Heart left ventricle (tissue), 13 donors: Measurements from ENCODE around the gene C1orf105.

Source experiments
- POLR2A ChIP-seq, 2 donors: fragments of 450-650 bp; IDR thresholded peaks; one replicate each; pipeline ENCODE4 v1.6.1; 2017; ENCODE audit warnings: antibody characterized with exemption in 2 of 2, mild to moderate bottlenecking in 2 of 2, moderate library complexity in 2 of 2
- TF ChIP-seq, protein P1 (sequence below), 12 donors: fragments of 200-600 bp; sonication (generic) in 4 of 12; IDR thresholded peaks; one replicate each; pipeline versions ENCODE4 v1.5.0 to v1.8.0; 2018 to 2022; ENCODE audit warnings: antibody characterized with exemption in 12 of 12, mild to moderate bottlenecking in 5 of 12
- donor health status: ischemic (EF 13 %, LVEDD 7.1; RV severe dilation, severe dysfunction).
- donor health status: DM: no; HTN: yes; CAD: no.
- donor health status: DM: no; HTN: no; CAD: no.
- donor health status: ischemic (EF 25% LVEDD 6.9; RV normal size, moderate dysfunction).
- donor health status: ischemic (EF 25% LVEDD 5.7; RV mildly dilated, moderate dysfunction).
- donor health status: ischemic (EF 35%, LVEDD 5.7; RV mildly dilated, moderate dysfunction).
- donor health status: nonischemic (EF 11% LVEDD 7.7; RV severe dilation, severe dysfunction).
- donor health status: DM: yes; HTN: yes; CAD: no.
- donor health status: PGD.
- donor health status: ischemic (EF 29% LVEDD 5.4; RV normal size, mild dysfunction).
- donor health status: nonischemic (EF 23%, LVEDD 6.1; RV moderate dilation, normal function).

DNA sequence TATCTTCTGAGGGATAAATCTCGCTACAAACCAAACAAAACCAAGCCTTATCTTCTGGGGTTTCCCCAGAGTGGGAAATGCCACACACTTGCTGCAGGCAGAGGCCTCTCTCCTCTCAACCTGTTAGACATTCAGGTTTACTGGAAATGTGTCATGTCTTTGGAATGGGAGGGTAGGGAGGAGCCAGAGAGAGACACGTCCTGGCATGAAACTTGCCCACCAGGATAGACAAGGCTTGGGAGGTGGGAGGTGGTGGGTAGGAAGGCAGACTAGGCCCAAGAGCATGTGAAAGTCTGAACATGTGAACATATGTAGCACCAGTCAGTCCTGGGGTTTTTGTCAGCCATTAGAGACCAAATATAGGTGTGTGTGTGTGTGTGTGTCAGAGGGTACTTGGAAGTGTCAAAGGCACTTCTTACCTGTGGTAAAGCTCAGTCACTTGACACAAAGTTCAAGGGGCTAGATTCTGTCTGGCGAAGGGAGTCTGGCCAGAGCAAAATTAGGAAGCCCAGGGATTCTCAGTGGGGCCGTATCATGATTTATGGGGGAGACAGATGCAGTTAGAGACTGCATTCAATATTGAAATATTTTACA lies 55.8 kb downstream of the C1orf105 start:
- TF ChIP-seq, protein P1, sequence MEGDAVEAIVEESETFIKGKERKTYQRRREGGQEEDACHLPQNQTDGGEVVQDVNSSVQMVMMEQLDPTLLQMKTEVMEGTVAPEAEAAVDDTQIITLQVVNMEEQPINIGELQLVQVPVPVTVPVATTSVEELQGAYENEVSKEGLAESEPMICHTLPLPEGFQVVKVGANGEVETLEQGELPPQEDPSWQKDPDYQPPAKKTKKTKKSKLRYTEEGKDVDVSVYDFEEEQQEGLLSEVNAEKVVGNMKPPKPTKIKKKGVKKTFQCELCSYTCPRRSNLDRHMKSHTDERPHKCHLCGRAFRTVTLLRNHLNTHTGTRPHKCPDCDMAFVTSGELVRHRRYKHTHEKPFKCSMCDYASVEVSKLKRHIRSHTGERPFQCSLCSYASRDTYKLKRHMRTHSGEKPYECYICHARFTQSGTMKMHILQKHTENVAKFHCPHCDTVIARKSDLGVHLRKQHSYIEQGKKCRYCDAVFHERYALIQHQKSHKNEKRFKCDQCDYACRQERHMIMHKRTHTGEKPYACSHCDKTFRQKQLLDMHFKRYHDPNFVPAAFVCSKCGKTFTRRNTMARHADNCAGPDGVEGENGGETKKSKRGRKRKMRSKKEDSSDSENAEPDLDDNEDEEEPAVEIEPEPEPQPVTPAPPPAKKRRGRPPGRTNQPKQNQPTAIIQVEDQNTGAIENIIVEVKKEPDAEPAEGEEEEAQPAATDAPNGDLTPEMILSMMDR (IDR thresholded peaks at IDR 0.05), result no peak
- no peak for TF ChIP-seq POLR2A (IDR thresholded peaks at IDR 0.05)
